Measurements from ENCODE around the gene KLHL29.

DNA sequence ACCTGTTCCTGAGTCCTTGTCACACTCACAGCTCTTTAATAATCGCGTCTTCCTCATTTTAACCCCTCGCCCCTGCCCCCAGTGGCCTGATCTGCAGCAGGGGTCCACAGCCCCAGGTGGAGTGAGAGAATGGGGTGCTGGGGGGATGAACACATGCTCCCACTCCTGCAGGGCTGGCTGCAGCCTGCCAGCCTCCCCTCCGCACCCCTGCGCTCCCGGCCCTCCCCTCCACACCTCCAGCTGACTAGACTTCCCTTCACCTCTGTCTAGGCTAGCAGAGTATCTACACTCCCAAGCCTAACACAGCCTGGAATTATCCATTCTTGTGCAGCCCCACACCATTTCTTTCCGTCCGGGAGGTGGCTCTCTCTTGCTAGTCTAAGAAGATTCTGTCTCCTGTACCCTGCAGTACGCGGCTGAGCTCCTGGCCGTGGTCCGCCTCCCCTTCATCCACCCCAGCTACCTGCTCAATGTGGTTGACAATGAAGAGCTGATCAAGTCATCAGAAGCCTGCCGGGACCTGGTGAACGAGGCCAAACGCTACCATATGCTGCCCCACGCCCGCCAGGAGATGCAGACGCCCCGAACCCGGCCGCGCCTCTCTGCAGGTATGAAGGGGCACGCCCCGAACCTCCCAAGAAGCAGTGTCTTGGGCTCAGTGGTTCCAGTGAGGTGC, 310.4 kb downstream of the KLHL29 start:
- no peak for TF ChIP-seq EZH2phosphoT487 (IDR thresholded peaks at IDR 0.05; ENCODE audit: low read depth, severe bottlenecking, unreplicated experiment)
- TF ChIP-seq, protein P1, sequence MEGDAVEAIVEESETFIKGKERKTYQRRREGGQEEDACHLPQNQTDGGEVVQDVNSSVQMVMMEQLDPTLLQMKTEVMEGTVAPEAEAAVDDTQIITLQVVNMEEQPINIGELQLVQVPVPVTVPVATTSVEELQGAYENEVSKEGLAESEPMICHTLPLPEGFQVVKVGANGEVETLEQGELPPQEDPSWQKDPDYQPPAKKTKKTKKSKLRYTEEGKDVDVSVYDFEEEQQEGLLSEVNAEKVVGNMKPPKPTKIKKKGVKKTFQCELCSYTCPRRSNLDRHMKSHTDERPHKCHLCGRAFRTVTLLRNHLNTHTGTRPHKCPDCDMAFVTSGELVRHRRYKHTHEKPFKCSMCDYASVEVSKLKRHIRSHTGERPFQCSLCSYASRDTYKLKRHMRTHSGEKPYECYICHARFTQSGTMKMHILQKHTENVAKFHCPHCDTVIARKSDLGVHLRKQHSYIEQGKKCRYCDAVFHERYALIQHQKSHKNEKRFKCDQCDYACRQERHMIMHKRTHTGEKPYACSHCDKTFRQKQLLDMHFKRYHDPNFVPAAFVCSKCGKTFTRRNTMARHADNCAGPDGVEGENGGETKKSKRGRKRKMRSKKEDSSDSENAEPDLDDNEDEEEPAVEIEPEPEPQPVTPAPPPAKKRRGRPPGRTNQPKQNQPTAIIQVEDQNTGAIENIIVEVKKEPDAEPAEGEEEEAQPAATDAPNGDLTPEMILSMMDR (IDR thresholded peaks at IDR 0.05; ENCODE audit: poor library complexity), result no peak

Measured in hepatocyte (in vitro differentiated cells).